H1 (cell line): ENCODE measurements around the gene TBC1D25. TPM values are rescaled to one million over a fixed set of nuclear protein-coding genes. Genes with fewer than 3 reads are reported as not detected.

Source experiments
- CHD1 ChIP-seq: IDR thresholded peaks from 2 replicates; pipeline ENCODE4 v1.6.1; 2012; ENCODE audit warnings: low read depth, low read length, improper control_type of control experiment
- HDAC2 ChIP-seq, 2 experiments: fragments of 300-600 bp in 1 of 2; sonication (generic) in 1 of 2; IDR thresholded peaks; 2 replicates each; pipeline ENCODE4 v1.6.1; 2011 to 2012; ENCODE audit warnings: low read depth in 2 of 2, low read length in 2 of 2, mild to moderate bottlenecking in 2 of 2, moderate library complexity in 2 of 2, borderline replicate concordance in 1 of 2, inconsistent platforms in 1 of 2
- SIRT6 ChIP-seq: IDR thresholded peaks from one replicate; pipeline ENCODE4 v1.7.1; 2012; ENCODE audit warnings: low read length, inconsistent platforms
- polyA plus RNA-seq, 7 experiments: library from polyadenylated mRNA; depleted of rRNA in 3 of 7; stranded (reverse) in 5 of 7; unstranded in 2 of 7; fragments of >200 nt in 5 of 7; fragments of 200-250 nt in 2 of 7; gene quantifications; 1 replicate in 5 of 7; 2 replicates in 1 of 7; 4 replicates in 1 of 7; pipeline versions ENCODE4 v1.2.1 to v1.2.3, GENCODE V29; 2011 to 2013; ENCODE audit warnings: missing spikeins in 2 of 7, mixed read lengths in 2 of 7
- total RNA-seq: library from RNA; stranded (reverse); fragmentation: NEBNext Ultra II Directional; extraction: Animal tissue kit (Norgen Biotek cat#: 25700); gene quantifications from 2 replicates; pipeline ENCODE4 v1.2.1, GENCODE V29; 2021
- TF ChIP-seq, protein P1 (sequence below): fragments of 300-600 bp; sonication (generic); IDR thresholded peaks from 2 replicates; pipeline ENCODE4 v1.7.1; 2012; ENCODE audit warnings: low read length, moderate library complexity, mild to moderate bottlenecking, inconsistent platforms; ENCODE audit not compliant: insufficient replicate concordance

Gene TBC1D25
- total and polyA plus RNA-seq, 2 of the 8 experiments (the other 6 are each of a cell fraction or from before 2014, with no cell fraction given) = 6.5 to 6.8 TPM

GRCh38 chrX:48514868-48515460 lies 24.6 kb upstream of the TBC1D25 start (continued):
- TF ChIP-seq, protein P1, sequence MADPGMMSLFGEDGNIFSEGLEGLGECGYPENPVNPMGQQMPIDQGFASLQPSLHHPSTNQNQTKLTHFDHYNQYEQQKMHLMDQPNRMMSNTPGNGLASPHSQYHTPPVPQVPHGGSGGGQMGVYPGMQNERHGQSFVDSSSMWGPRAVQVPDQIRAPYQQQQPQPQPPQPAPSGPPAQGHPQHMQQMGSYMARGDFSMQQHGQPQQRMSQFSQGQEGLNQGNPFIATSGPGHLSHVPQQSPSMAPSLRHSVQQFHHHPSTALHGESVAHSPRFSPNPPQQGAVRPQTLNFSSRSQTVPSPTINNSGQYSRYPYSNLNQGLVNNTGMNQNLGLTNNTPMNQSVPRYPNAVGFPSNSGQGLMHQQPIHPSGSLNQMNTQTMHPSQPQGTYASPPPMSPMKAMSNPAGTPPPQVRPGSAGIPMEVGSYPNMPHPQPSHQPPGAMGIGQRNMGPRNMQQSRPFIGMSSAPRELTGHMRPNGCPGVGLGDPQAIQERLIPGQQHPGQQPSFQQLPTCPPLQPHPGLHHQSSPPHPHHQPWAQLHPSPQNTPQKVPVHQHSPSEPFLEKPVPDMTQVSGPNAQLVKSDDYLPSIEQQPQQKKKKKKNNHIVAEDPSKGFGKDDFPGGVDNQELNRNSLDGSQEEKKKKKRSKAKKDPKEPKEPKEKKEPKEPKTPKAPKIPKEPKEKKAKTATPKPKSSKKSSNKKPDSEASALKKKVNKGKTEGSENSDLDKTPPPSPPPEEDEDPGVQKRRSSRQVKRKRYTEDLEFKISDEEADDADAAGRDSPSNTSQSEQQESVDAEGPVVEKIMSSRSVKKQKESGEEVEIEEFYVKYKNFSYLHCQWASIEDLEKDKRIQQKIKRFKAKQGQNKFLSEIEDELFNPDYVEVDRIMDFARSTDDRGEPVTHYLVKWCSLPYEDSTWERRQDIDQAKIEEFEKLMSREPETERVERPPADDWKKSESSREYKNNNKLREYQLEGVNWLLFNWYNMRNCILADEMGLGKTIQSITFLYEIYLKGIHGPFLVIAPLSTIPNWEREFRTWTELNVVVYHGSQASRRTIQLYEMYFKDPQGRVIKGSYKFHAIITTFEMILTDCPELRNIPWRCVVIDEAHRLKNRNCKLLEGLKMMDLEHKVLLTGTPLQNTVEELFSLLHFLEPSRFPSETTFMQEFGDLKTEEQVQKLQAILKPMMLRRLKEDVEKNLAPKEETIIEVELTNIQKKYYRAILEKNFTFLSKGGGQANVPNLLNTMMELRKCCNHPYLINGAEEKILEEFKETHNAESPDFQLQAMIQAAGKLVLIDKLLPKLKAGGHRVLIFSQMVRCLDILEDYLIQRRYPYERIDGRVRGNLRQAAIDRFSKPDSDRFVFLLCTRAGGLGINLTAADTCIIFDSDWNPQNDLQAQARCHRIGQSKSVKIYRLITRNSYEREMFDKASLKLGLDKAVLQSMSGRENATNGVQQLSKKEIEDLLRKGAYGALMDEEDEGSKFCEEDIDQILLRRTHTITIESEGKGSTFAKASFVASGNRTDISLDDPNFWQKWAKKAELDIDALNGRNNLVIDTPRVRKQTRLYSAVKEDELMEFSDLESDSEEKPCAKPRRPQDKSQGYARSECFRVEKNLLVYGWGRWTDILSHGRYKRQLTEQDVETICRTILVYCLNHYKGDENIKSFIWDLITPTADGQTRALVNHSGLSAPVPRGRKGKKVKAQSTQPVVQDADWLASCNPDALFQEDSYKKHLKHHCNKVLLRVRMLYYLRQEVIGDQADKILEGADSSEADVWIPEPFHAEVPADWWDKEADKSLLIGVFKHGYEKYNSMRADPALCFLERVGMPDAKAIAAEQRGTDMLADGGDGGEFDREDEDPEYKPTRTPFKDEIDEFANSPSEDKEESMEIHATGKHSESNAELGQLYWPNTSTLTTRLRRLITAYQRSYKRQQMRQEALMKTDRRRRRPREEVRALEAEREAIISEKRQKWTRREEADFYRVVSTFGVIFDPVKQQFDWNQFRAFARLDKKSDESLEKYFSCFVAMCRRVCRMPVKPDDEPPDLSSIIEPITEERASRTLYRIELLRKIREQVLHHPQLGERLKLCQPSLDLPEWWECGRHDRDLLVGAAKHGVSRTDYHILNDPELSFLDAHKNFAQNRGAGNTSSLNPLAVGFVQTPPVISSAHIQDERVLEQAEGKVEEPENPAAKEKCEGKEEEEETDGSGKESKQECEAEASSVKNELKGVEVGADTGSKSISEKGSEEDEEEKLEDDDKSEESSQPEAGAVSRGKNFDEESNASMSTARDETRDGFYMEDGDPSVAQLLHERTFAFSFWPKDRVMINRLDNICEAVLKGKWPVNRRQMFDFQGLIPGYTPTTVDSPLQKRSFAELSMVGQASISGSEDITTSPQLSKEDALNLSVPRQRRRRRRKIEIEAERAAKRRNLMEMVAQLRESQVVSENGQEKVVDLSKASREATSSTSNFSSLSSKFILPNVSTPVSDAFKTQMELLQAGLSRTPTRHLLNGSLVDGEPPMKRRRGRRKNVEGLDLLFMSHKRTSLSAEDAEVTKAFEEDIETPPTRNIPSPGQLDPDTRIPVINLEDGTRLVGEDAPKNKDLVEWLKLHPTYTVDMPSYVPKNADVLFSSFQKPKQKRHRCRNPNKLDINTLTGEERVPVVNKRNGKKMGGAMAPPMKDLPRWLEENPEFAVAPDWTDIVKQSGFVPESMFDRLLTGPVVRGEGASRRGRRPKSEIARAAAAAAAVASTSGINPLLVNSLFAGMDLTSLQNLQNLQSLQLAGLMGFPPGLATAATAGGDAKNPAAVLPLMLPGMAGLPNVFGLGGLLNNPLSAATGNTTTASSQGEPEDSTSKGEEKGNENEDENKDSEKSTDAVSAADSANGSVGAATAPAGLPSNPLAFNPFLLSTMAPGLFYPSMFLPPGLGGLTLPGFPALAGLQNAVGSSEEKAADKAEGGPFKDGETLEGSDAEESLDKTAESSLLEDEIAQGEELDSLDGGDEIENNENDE = no peak
- no peak for TF ChIP-seq HDAC2 (IDR thresholded peaks at IDR 0.05; ENCODE audit: borderline replicate concordance in 1 of 2, low read depth in 2 of 2, low read length in 2 of 2)
- no peak for TF ChIP-seq CHD1
- TF ChIP-seq SIRT6 = no peak
